Measurements from ENCODE around the gene ADAMTSL1.

ADAMTSL1 gene

GRCh38 chr9:18608371-18608770, 134.4 kb downstream of the ADAMTSL1 start:
- TF ChIP-seq FOXM1 (IDR thresholded peaks at IDR 0.05; ENCODE audit: borderline replicate concordance) = no peak
- no peak for TF ChIP-seq ARNT (IDR thresholded peaks at IDR 0.05)
- no peak for TF ChIP-seq CTBP1 (IDR thresholded peaks at IDR 0.05; ENCODE audit: borderline replicate concordance)
- TF ChIP-seq FOXA1 (IDR thresholded peaks at IDR 0.05) = no peak
- no peak for TF ChIP-seq NFRKB (IDR thresholded peaks at IDR 0.05)
- no peak for TF ChIP-seq BHLHE40 (IDR thresholded peaks at IDR 0.05; ENCODE audit: borderline replicate concordance)
- no peak for TF ChIP-seq FOXK2 (IDR thresholded peaks at IDR 0.05)
- no peak for TF ChIP-seq SP1 (IDR thresholded peaks at IDR 0.05)
- no peak for TF ChIP-seq PKNOX1 (IDR thresholded peaks at IDR 0.05)
- TF ChIP-seq L3MBTL2 (conservative IDR thresholded peaks at IDR 0.05) = no peak
- no peak for TF ChIP-seq SUZ12 (IDR thresholded peaks at IDR 0.05)
- TF ChIP-seq ELF4 (IDR thresholded peaks at IDR 0.05) = no peak
- POLR2A ChIA-PET = no interaction called here
- no peak for DNase-seq (ENCODE audit: extremely low spot score)
- CTCF ChIA-PET = no interaction called here

- DNase-seq (ENCODE audit: extremely low spot score) = no peak
- ChIA-PET POLR2A (no interaction called here), CTCF (no interaction called here)
- no peak for TF ChIP-seq FOXK2 (IDR thresholded peaks at IDR 0.05)
- no peak for TF ChIP-seq ELF4 (IDR thresholded peaks at IDR 0.05)
- no peak for TF ChIP-seq CTBP1 (IDR thresholded peaks at IDR 0.05; ENCODE audit: borderline replicate concordance)
- no peak for TF ChIP-seq HDGF (IDR thresholded peaks at IDR 0.05; ENCODE audit: borderline replicate concordance)
- no peak for TF ChIP-seq ARNT (IDR thresholded peaks at IDR 0.05)
- TF ChIP-seq SP1 (IDR thresholded peaks at IDR 0.05) = no peak
- no peak for TF ChIP-seq FOXM1 (IDR thresholded peaks at IDR 0.05; ENCODE audit: borderline replicate concordance)
- no peak for TF ChIP-seq TARDBP (IDR thresholded peaks at IDR 0.05)
- no peak for TF ChIP-seq FOXA1 (IDR thresholded peaks at IDR 0.05)
- TF ChIP-seq PKNOX1 (IDR thresholded peaks at IDR 0.05) = no peak
- TF ChIP-seq SUZ12 (IDR thresholded peaks at IDR 0.05) = no peak
- no peak for TF ChIP-seq L3MBTL2 (conservative IDR thresholded peaks at IDR 0.05)
- no peak for TF ChIP-seq ZNF384 (IDR thresholded peaks at IDR 0.05)
- no peak for TF ChIP-seq NFRKB (IDR thresholded peaks at IDR 0.05)
- TF ChIP-seq BHLHE40 (IDR thresholded peaks at IDR 0.05; ENCODE audit: borderline replicate concordance) = no peak
- TF ChIP-seq LEF1 (IDR thresholded peaks at IDR 0.05; ENCODE audit: borderline replicate concordance) = no peak
Observed at GRCh38 chr9:18610956-18611355, 137.0 kb downstream of the ADAMTSL1 start.

- no peak for DNase-seq (ENCODE audit: extremely low spot score)
- ChIA-PET CTCF (no interaction called here), POLR2A (no interaction called here)
- TF ChIP-seq NFRKB (IDR thresholded peaks at IDR 0.05) (no peak), ARNT (IDR thresholded peaks at IDR 0.05) (no peak), CTBP1 (IDR thresholded peaks at IDR 0.05; ENCODE audit: borderline replicate concordance) (no peak), ZNF384 (IDR thresholded peaks at IDR 0.05) (no peak), FOXM1 (IDR thresholded peaks at IDR 0.05; ENCODE audit: borderline replicate concordance) (no peak), ELF4 (IDR thresholded peaks at IDR 0.05) (no peak), SUZ12 (IDR thresholded peaks at IDR 0.05) (no peak), SP1 (IDR thresholded peaks at IDR 0.05) (no peak), HDGF (IDR thresholded peaks at IDR 0.05; ENCODE audit: borderline replicate concordance) (no peak), BHLHE40 (IDR thresholded peaks at IDR 0.05; ENCODE audit: borderline replicate concordance) (no peak), TARDBP (IDR thresholded peaks at IDR 0.05) (no peak), LEF1 (IDR thresholded peaks at IDR 0.05; ENCODE audit: borderline replicate concordance) (no peak)
Observed at GRCh38 chr9:18611971-18612370, 138.0 kb downstream of the ADAMTSL1 start.

- ChIA-PET CTCF (no interaction called here), POLR2A (no interaction called here)
- no peak for TF ChIP-seq FOXM1 (IDR thresholded peaks at IDR 0.05; ENCODE audit: borderline replicate concordance)
- TF ChIP-seq ARNT (IDR thresholded peaks at IDR 0.05) = no peak
- TF ChIP-seq L3MBTL2 (conservative IDR thresholded peaks at IDR 0.05) = no peak
- TF ChIP-seq PKNOX1 (IDR thresholded peaks at IDR 0.05) = no peak
- no peak for TF ChIP-seq HDGF (IDR thresholded peaks at IDR 0.05; ENCODE audit: borderline replicate concordance)
- no peak for TF ChIP-seq FOXA1 (IDR thresholded peaks at IDR 0.05)
- no peak for TF ChIP-seq ZNF384 (IDR thresholded peaks at IDR 0.05)
- TF ChIP-seq SUZ12 (IDR thresholded peaks at IDR 0.05) = no peak
- no peak for TF ChIP-seq LEF1 (IDR thresholded peaks at IDR 0.05; ENCODE audit: borderline replicate concordance)
- no peak for TF ChIP-seq TARDBP (IDR thresholded peaks at IDR 0.05)
- no peak for TF ChIP-seq FOXK2 (IDR thresholded peaks at IDR 0.05)
- TF ChIP-seq CTBP1 (IDR thresholded peaks at IDR 0.05; ENCODE audit: borderline replicate concordance) = no peak
- TF ChIP-seq ELF4 (IDR thresholded peaks at IDR 0.05) = no peak
- TF ChIP-seq BHLHE40 (IDR thresholded peaks at IDR 0.05; ENCODE audit: borderline replicate concordance) = no peak
- TF ChIP-seq NFRKB (IDR thresholded peaks at IDR 0.05) = no peak
- no peak for TF ChIP-seq SP1 (IDR thresholded peaks at IDR 0.05)
- DNase-seq (ENCODE audit: extremely low spot score) = no peak
Observed at GRCh38 chr9:18614116-18614515, 140.2 kb downstream of the ADAMTSL1 start.

- POLR2A ChIA-PET = no interaction called here
- DNase-seq (ENCODE audit: extremely low spot score) = no peak
Observed at GRCh38 chr9:18614651-18615050, 140.7 kb downstream of the ADAMTSL1 start.

More at GRCh38 chr9:18614651-18615050, 140.7 kb downstream of the ADAMTSL1 start:
- TF ChIP-seq ARNT (IDR thresholded peaks at IDR 0.05) = no peak
- TF ChIP-seq SP1 (IDR thresholded peaks at IDR 0.05) = no peak
- no peak for TF ChIP-seq LEF1 (IDR thresholded peaks at IDR 0.05; ENCODE audit: borderline replicate concordance)
- TF ChIP-seq PKNOX1 (IDR thresholded peaks at IDR 0.05) = no peak
- no peak for TF ChIP-seq SUZ12 (IDR thresholded peaks at IDR 0.05)
- no peak for TF ChIP-seq ELF4 (IDR thresholded peaks at IDR 0.05)
- TF ChIP-seq ZNF384 (IDR thresholded peaks at IDR 0.05) = no peak
- TF ChIP-seq L3MBTL2 (conservative IDR thresholded peaks at IDR 0.05) = no peak
- TF ChIP-seq FOXK2 (IDR thresholded peaks at IDR 0.05) = no peak
- TF ChIP-seq CTBP1 (IDR thresholded peaks at IDR 0.05; ENCODE audit: borderline replicate concordance) = no peak
- TF ChIP-seq FOXA1 (IDR thresholded peaks at IDR 0.05) = no peak
- TF ChIP-seq HDGF (IDR thresholded peaks at IDR 0.05; ENCODE audit: borderline replicate concordance) = no peak
- TF ChIP-seq BHLHE40 (IDR thresholded peaks at IDR 0.05; ENCODE audit: borderline replicate concordance) = no peak
- no peak for TF ChIP-seq FOXM1 (IDR thresholded peaks at IDR 0.05; ENCODE audit: borderline replicate concordance)
- no peak for TF ChIP-seq TARDBP (IDR thresholded peaks at IDR 0.05)
- CTCF ChIA-PET = no interaction called here

All from HEK293T (cell line).